GM12874 (cell line): Measurements from ENCODE around the gene P2RY6.

Source experiments
- TF ChIP-seq, protein P1 (sequence below): IDR thresholded peaks from 2 replicates; pipeline ENCODE4 v1.5.1; 2011; ENCODE audit warnings: low read depth, mild to moderate bottlenecking, control low read depth, low read length, moderate library complexity; ENCODE audit not compliant: insufficient read depth

Gene P2RY6

GRCh38 chr11:73234471-73235181, 37.5 kb upstream of the P2RY6 start:
- TF ChIP-seq, protein P1, sequence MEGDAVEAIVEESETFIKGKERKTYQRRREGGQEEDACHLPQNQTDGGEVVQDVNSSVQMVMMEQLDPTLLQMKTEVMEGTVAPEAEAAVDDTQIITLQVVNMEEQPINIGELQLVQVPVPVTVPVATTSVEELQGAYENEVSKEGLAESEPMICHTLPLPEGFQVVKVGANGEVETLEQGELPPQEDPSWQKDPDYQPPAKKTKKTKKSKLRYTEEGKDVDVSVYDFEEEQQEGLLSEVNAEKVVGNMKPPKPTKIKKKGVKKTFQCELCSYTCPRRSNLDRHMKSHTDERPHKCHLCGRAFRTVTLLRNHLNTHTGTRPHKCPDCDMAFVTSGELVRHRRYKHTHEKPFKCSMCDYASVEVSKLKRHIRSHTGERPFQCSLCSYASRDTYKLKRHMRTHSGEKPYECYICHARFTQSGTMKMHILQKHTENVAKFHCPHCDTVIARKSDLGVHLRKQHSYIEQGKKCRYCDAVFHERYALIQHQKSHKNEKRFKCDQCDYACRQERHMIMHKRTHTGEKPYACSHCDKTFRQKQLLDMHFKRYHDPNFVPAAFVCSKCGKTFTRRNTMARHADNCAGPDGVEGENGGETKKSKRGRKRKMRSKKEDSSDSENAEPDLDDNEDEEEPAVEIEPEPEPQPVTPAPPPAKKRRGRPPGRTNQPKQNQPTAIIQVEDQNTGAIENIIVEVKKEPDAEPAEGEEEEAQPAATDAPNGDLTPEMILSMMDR: no peak

DNA sequence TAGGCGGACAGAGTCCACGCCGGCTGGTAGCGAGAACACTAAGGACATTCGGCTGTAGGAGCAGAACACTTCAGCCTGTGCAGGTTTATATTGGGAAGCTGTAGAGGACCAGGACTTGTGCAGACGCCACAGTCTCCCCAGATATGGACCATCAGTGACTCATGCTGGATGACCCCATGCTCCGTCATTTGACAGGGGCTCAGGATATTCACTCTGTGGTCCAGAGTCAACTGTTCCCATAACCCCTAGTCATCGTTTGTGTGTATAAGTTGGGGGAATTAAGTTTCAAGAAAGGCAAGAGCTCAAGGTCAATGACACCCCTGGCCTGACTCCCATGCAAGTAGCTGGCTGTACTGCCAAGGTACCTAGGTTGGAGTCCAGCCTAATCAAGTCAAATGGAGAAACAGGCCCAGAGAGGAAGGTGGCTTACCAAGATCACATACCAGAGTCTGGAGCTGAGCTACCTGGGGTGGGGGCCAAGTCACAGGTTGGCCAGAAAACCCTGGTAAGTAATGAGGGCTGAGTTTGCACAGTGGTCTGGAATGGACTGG, 36.8 kb upstream of the P2RY6 start:
- TF ChIP-seq, protein P1: no peak

DNA sequence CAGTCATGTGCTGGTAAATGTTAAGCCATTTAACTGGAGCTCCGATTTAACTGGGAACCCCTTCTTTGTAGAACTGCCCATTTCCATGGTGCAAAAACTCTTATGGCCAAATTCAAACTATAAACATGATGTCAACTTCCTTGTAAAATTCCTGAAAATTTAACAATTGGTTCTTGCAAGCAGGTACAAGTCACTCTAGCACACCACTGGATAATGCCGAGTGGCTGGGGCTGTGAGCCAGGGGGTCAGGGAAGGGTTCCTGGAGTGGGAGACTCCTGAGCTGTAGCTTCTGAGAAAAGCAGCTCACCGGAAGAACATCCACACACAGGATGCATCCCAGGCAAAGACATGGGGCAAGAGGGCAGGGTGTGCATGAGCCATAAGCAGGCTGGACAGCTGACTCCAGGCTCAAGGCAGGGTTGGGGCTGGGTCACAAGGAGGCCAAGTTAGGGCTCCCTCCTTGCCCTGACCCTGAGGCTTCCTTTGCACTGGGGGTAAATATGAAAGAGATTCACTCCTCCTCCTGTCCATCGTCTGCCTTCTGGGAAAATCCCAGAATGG, 35.9 kb upstream of the P2RY6 start:
- TF ChIP-seq, protein P1: no peak

DNA sequence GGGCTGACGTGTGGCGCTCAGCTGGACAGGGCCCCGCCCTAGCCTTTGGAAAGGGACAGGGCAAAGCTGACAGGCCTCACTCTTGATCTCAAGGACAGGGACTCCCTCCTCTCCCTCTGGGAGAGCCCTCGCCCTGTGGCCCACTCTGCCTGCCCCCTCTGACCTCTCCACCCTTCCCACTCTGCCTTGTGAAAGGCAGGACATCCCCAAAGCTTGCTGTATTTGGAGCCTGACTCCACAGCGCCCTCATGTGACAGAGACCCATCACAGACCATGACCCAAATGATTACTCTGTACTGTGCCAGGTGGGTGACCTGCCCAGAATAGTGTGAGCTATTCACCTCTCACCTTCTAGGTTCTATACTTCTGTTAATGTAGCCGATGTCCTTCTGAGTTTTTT, 35.3 kb upstream of the P2RY6 start:
- TF ChIP-seq, protein P1: peak; percentile 80

DNA sequence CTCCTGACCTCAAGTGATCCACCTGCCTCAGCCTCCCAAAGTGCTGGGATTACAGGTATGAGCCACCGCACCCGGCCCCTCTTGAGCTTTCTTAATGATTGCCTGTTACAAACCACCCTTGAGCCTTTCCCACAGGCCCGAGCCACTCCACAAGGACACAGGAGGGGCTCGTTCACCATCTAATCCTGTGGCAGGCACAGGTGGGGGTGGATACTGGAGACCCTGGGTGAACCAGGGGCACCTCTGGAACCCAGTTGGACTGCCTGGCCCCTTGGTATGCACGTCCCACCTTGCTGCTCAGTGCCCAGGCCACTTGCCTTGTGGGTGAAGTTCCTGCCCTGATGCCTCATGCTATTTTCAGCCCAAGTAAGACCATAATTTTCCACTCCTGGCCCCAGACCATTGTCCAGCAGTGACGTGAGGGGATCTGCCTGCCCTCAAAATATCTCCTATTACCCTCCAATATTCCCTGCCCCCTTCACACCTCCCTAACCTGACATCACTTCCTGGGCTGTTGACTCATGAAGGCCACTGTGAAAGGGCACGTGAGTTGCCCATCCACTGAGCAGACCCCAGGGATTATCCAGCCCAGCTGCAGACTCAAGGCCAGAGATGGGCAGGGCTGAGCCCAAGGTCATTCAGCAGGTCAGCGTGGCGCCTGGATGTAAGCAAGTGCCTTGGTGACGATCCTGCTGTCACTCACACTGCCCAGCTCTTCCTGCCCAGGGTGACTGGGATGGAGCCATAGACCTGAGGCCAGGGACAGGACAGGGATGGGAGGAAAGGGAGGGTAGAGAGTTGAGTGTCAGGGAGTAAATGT, 34.5 kb upstream of the P2RY6 start:
- TF ChIP-seq, protein P1: no peak

DNA sequence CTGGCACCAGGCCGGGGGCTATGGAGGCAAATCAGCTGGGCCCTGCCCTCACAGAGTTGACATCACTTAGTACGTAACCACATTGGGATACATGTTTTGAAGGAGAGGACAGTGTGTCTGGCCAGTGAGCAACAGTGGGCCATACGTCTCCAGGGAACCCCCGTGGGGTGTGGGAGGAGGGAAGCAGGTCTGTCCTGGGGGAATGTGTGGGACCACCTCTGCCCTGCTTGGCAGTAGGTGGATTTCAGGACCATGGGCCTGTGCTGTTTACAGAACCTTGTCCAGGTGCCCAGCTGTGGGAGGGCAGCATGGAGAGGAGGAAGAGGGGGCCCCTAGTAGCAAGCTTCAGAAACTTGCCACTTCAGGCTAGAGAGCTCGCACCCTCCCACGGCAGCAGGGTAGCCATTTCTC, 33.0 kb upstream of the P2RY6 start:
- TF ChIP-seq, protein P1: no peak

GRCh38 chr11:73239571-73240189, 32.5 kb upstream of the P2RY6 start:
- TF ChIP-seq, protein P1: no peak
